K562 (cell line): Measurements from ENCODE around the gene AGRN. TPM values are rescaled to one million over a fixed set of nuclear protein-coding genes. Genes with fewer than 3 reads are reported as not detected.

Experiments used
- BCOR ChIP-seq: fragments of 450-650 bp; IDR thresholded peaks from 2 replicates; pipeline ENCODE4 v1.6.1; 2016
- JUND ChIP-seq, 2 experiments: IDR thresholded peaks; 2 replicates in 1 of 2; 3 replicates in 1 of 2; pipeline ENCODE4 v1.6.1; 2011; ENCODE audit warnings: borderline replicate concordance in 2 of 2, low read depth in 2 of 2, low read length in 2 of 2, improper control_type of control experiment in 1 of 2, missing biosample characterization in 1 of 2, missing genetic modification characterization in 1 of 2, missing genetic modification reagents in 1 of 2
- NCOA1 ChIP-seq: fragments of 450-650 bp; IDR thresholded peaks from 2 replicates; pipeline ENCODE4 v1.6.1; 2016; ENCODE audit warnings: low read depth
- NFIC ChIP-seq: fragments of 450-650 bp; IDR thresholded peaks from 2 replicates; pipeline ENCODE4 v1.6.1; 2017; ENCODE audit warnings: mild to moderate bottlenecking, inconsistent platforms
- SMARCA5 ChIP-seq: fragments of 450-650 bp; IDR thresholded peaks from 2 replicates; pipeline ENCODE4 v1.6.1; 2016
- SRF ChIP-seq, 2 experiments: fragments of 250-450, 450-650 bp in 1 of 2; sonication (Bioruptor Pico) in 1 of 2; sonication (generic) in 1 of 2; formaldehyde crosslinking; IDR thresholded peaks; 2 replicates each; pipeline versions ENCODE4 v1.5.0 to v1.5.1; 2020 to 2022; ENCODE audit warnings: mild to moderate bottlenecking in 1 of 2, missing genetic modification reagents in 1 of 2
- STAG1 ChIP-seq: sonication (generic); formaldehyde crosslinking; IDR thresholded peaks from 2 replicates; pipeline ENCODE4 v1.5.0; 2020; ENCODE audit warnings: missing genetic modification reagents, borderline replicate concordance
- ZFP30 ChIP-seq: fragments of 250-450 bp; sonication (Bioruptor Pico); IDR thresholded peaks from 2 replicates; pipeline ENCODE4 v1.8.0; 2022; ENCODE audit warnings: moderate library complexity, mild to moderate bottlenecking, inconsistent platforms, borderline replicate concordance
- ZNF384 ChIP-seq: IDR thresholded peaks from 2 replicates; pipeline ENCODE4 v1.6.1; 2012; ENCODE audit warnings: low read depth, low read length, improper control_type of control experiment
- ZNF589 ChIP-seq: fragments of 200-800 bp; sonication (Bioruptor generic); IDR thresholded peaks from 2 replicates; pipeline ENCODE4 v1.6.1; 2016; ENCODE audit warnings: low read depth, missing genetic modification characterization, missing compliant biosample characterization
- polyA plus RNA-seq, 8 experiments: library from polyadenylated mRNA; depleted of rRNA in 4 of 8; stranded (reverse) in 5 of 8; unstranded in 3 of 8; fragments of >200 nt; fragmentation: Nextera tagmentation in 2 of 8; fragmentation: Illumina TruSeq in 1 of 8; extraction: Ambion mirVana in 2 of 8; extraction: Trizol in 1 of 8; gene quantifications; 2 replicates each; pipeline versions ENCODE4 v1.2.1 to v1.2.3, GENCODE V29; 2011 to 2014; ENCODE audit warnings: inconsistent platforms in 1 of 8, missing spikeins in 1 of 8
- total RNA-seq, 7 experiments: library from RNA; depleted of rRNA in 6 of 7; stranded (reverse); fragments of >200 nt in 6 of 7; fragmentation: Illumina TruSeq in 2 of 7; extraction: Trizol in 2 of 7; gene quantifications; 2 replicates each; pipeline versions ENCODE4 v1.2.1 to v1.2.3, GENCODE V29; 2011 to 2021; ENCODE audit warnings: low replicate concordance in 1 of 7
- TF ChIP-seq, protein P1 (sequence below): fragments of 450-650 bp; IDR thresholded peaks from 2 replicates; pipeline ENCODE4 v1.6.1; 2016; ENCODE audit warnings: antibody characterized with exemption
- TF ChIP-seq, protein P2 (sequence below): sonication (generic); formaldehyde crosslinking; IDR thresholded peaks from 2 replicates; pipeline ENCODE4 v1.8.1; 2023; ENCODE audit warnings: mild to moderate bottlenecking, missing genetic modification reagents
- TF ChIP-seq, protein P3 (sequence below), 3 experiments: fragments of 200-800 bp in 1 of 3; sonication (Bioruptor generic) in 1 of 3; sonication (generic) in 1 of 3; formaldehyde crosslinking in 1 of 3; IDR thresholded peaks; 2 replicates each; pipeline versions ENCODE4 v1.6.1 to v1.8.0; 2016 to 2022; ENCODE audit warnings: mild to moderate bottlenecking in 2 of 3, missing compliant biosample characterization in 2 of 3, missing genetic modification characterization in 2 of 3, missing genetic modification reagents in 1 of 3
- TF ChIP-seq, protein P4 (sequence below): fragments of 450-650 bp; IDR thresholded peaks from 2 replicates; pipeline ENCODE4 v1.6.1; 2018; ENCODE audit not compliant: partially characterized antibody

The AGRN gene
- total and polyA plus RNA-seq, 9 of the 15 experiments (the other 6 are each of a cell fraction or from before 2014, with no cell fraction given), result 0.04 to 111 (median 18.1) TPM

DNA sequence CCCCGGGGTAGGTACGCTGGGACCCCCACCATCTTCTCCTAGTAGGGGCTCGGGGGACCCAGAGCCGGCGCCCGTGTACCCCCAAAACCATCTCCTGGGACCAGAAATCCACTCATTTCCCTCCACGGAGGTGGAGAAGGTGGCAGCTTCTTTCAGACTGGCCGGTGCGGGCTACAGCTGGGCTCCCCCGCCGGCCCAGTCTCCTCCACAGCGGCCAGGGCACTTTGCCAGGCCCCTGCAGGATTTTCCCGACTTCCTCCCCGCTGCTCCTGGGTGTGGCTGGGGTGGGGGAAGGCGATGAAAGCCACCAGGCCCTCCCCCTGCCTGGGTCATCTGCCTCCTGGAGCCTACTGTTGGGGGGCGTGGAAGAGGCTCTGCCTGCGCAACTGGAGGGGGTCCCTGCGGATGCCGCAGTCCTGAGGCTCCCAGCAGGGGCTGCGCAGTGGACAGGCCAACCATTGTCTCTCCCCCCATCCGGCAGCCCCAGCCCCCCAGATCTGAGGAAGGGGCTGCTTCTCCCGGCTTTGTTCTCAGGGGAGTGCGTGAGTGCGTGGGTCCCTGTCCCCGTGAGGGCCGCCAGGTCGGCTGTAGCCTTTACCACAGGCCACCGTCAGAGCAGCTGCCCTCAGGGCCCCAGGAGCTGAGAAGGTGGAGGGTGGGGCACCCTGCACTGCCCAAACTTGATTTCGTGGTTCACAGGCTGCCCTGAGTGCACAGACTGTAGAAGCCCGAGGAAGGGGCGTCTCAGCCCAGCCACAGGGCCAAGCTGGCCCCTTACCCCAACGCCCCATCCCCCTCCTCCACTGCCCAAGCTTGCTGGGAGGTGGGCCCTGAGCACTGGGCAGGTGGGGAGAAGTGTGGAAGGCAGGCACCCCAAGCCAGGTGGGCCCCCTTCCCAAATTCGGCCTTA, 1.3 kb downstream of the AGRN start (continued):
- TF ChIP-seq SMARCA5, result no peak
- TF ChIP-seq, protein P1, sequence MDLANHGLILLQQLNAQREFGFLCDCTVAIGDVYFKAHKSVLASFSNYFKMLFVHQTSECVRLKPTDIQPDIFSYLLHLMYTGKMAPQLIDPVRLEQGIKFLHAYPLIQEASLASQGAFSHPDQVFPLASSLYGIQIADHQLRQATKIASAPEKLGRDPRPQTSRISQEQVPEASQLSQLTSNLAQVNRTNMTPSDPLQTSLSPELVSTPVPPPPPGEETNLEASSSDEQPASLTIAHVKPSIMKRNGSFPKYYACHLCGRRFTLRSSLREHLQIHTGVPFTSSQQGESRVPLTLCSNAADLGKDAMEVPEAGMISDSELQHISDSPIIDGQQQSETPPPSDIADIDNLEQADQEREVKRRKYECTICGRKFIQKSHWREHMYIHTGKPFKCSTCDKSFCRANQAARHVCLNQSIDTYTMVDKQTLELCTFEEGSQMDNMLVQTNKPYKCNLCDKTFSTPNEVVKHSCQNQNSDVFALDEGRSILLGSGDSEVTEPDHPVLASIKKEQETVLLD, result 0 out of 2 replicates have a peak, but pooled peaks have one; percentile 55
- TF ChIP-seq ZNF589 (CRISPR knock-in tag), result no peak
- TF ChIP-seq, protein P2, sequence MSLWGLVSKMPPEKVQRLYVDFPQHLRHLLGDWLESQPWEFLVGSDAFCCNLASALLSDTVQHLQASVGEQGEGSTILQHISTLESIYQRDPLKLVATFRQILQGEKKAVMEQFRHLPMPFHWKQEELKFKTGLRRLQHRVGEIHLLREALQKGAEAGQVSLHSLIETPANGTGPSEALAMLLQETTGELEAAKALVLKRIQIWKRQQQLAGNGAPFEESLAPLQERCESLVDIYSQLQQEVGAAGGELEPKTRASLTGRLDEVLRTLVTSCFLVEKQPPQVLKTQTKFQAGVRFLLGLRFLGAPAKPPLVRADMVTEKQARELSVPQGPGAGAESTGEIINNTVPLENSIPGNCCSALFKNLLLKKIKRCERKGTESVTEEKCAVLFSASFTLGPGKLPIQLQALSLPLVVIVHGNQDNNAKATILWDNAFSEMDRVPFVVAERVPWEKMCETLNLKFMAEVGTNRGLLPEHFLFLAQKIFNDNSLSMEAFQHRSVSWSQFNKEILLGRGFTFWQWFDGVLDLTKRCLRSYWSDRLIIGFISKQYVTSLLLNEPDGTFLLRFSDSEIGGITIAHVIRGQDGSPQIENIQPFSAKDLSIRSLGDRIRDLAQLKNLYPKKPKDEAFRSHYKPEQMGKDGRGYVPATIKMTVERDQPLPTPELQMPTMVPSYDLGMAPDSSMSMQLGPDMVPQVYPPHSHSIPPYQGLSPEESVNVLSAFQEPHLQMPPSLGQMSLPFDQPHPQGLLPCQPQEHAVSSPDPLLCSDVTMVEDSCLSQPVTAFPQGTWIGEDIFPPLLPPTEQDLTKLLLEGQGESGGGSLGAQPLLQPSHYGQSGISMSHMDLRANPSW, result 0 out of 2 replicates have a peak, but pooled peaks have one; percentile 38
- TF ChIP-seq, protein P3, sequence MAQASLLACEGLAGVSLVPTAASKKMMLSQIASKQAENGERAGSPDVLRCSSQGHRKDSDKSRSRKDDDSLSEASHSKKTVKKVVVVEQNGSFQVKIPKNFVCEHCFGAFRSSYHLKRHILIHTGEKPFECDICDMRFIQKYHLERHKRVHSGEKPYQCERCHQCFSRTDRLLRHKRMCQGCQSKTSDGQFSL (CRISPR knock-in tag; IDR thresholded peaks at IDR 0.05), result 0 out of 2 replicates have a peak, but pooled peaks have one; percentile 3
- TF ChIP-seq, protein P3 (tag; IDR thresholded peaks at IDR 0.05), result no peak; a peak in 1 of 4 replicates
- TF ChIP-seq, protein P4, sequence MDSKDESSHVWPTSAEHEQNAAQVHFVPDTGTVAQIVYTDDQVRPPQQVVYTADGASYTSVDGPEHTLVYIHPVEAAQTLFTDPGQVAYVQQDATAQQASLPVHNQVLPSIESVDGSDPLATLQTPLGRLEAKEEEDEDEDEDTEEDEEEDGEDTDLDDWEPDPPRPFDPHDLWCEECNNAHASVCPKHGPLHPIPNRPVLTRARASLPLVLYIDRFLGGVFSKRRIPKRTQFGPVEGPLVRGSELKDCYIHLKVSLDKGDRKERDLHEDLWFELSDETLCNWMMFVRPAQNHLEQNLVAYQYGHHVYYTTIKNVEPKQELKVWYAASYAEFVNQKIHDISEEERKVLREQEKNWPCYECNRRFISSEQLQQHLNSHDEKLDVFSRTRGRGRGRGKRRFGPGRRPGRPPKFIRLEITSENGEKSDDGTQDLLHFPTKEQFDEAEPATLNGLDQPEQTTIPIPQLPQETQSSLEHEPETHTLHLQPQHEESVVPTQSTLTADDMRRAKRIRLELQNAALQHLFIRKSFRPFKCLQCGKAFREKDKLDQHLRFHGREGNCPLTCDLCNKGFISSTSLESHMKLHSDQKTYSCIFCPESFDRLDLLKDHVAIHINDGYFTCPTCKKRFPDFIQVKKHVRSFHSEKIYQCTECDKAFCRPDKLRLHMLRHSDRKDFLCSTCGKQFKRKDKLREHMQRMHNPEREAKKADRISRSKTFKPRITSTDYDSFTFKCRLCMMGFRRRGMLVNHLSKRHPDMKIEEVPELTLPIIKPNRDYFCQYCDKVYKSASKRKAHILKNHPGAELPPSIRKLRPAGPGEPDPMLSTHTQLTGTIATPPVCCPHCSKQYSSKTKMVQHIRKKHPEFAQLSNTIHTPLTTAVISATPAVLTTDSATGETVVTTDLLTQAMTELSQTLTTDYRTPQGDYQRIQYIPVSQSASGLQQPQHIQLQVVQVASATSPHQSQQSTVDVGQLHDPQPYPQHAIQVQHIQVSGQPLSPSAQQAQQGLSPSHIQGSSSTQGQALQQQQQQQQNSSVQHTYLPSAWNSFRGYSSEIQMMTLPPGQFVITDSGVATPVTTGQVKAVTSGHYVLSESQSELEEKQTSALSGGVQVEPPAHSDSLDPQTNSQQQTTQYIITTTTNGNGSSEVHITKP, result peak; percentile 8
- no peak for TF ChIP-seq ZNF384
- TF ChIP-seq SRF (CRISPR knock-in tag; IDR thresholded peaks at IDR 0.05), result no peak
- no peak for TF ChIP-seq STAG1
- TF ChIP-seq ZFP30 (CRISPR knock-in tag), result no peak
- TF ChIP-seq BCOR, result no peak
- 0 out of 2 replicates have a peak, but pooled peaks have one; percentile 17 for TF ChIP-seq JUND (IDR thresholded peaks at IDR 0.05; ENCODE audit: borderline replicate concordance, low read depth, low read length)
- no peak; the same call in 2 of the 3 replicates for TF ChIP-seq JUND (tag; IDR thresholded peaks at IDR 0.05; ENCODE audit: borderline replicate concordance, low read depth, low read length)
- peak; percentile 95 for TF ChIP-seq NFIC
- no peak for TF ChIP-seq NCOA1
